ENCODE measurements around the gene VSIR.

GRCh38 chr10:71727105-71727737 lies 46.1 kb downstream of the VSIR start:
- TF ChIP-seq, protein P1, sequence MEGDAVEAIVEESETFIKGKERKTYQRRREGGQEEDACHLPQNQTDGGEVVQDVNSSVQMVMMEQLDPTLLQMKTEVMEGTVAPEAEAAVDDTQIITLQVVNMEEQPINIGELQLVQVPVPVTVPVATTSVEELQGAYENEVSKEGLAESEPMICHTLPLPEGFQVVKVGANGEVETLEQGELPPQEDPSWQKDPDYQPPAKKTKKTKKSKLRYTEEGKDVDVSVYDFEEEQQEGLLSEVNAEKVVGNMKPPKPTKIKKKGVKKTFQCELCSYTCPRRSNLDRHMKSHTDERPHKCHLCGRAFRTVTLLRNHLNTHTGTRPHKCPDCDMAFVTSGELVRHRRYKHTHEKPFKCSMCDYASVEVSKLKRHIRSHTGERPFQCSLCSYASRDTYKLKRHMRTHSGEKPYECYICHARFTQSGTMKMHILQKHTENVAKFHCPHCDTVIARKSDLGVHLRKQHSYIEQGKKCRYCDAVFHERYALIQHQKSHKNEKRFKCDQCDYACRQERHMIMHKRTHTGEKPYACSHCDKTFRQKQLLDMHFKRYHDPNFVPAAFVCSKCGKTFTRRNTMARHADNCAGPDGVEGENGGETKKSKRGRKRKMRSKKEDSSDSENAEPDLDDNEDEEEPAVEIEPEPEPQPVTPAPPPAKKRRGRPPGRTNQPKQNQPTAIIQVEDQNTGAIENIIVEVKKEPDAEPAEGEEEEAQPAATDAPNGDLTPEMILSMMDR (IDR thresholded peaks at IDR 0.05), result no peak
- TF ChIP-seq EP300 (IDR thresholded peaks at IDR 0.05), result no peak
